ENCODE measurements around the gene BTN3A1.
"Not testable (repeated sequence)": the region's sequence is repeated elsewhere in the genome, so short reads cannot be mapped to it uniquely, and the experiment has no call there.

The BTN3A1 gene

GRCh38 chr6:26401987-26402658 is at the start of gene BTN3A1:
Gene BTN3A1, plus strand, starts transcription at chr6:26402275. Its CDS starts 3,289 bp downstream, at chr6:26405564.
- peak; percentile 64 to 87 for DNase-seq

- DNase-seq: no peak
Observed at GRCh38 chr6:26352315-26352714, 49.8 kb upstream of the BTN3A1 start.

- no peak for DNase-seq
Observed at GRCh38 chr6:26354162-26354561, 47.9 kb upstream of the BTN3A1 start.

- no peak for DNase-seq
Observed at GRCh38 chr6:26355366-26355765, 46.7 kb upstream of the BTN3A1 start.

GRCh38 chr6:26357543-26357942 is 44.5 kb upstream of the BTN3A1 start:
- DNase-seq: not testable (repeated sequence)

- peak in 1 of 2 donors; percentile 47 for DNase-seq
Observed at GRCh38 chr6:26358511-26358981, 43.5 kb upstream of the BTN3A1 start.

GRCh38 chr6:26359765-26360164 is 42.3 kb upstream of the BTN3A1 start:
- no peak for DNase-seq

GRCh38 chr6:26360451-26361416 is 41.3 kb upstream of the BTN3A1 start:
- DNase-seq: peak in 1 of 2 donors; percentile 52

GRCh38 chr6:26361544-26361943 is 40.5 kb upstream of the BTN3A1 start:
- no peak for DNase-seq

- no peak for DNase-seq
Observed at GRCh38 chr6:26362093-26362835, 39.8 kb upstream of the BTN3A1 start.

- DNase-seq: no peak
Observed at GRCh38 chr6:26362836-26363220, 39.2 kb upstream of the BTN3A1 start.

- DNase-seq: peak in 1 of 2 donors; percentile 43
Observed at GRCh38 chr6:26363882-26364701, 38.0 kb upstream of the BTN3A1 start.

GRCh38 chr6:26365633-26365995 is 36.5 kb upstream of the BTN3A1 start:
- no peak for DNase-seq

GRCh38 chr6:26366504-26366903 is 35.6 kb upstream of the BTN3A1 start:
- no peak for DNase-seq

- peak in 1 of 2 donors; percentile 23 for DNase-seq
Observed at GRCh38 chr6:26367114-26367513, 35.0 kb upstream of the BTN3A1 start.

GRCh38 chr6:26371813-26372212 is 30.3 kb upstream of the BTN3A1 start:
- not testable (repeated sequence) for DNase-seq

- DNase-seq: no peak
Observed at GRCh38 chr6:26372308-26373144, 29.5 kb upstream of the BTN3A1 start.

GRCh38 chr6:26375270-26375669 is 26.8 kb upstream of the BTN3A1 start:
- DNase-seq: no peak

- no peak for DNase-seq
Observed at GRCh38 chr6:26377719-26378118, 24.4 kb upstream of the BTN3A1 start.

GRCh38 chr6:26378143-26378542 is 23.9 kb upstream of the BTN3A1 start:
- DNase-seq: not testable (repeated sequence)

- no peak for DNase-seq
Observed at GRCh38 chr6:26379292-26379691, 22.8 kb upstream of the BTN3A1 start.
